LNCaP clone FGC (cell line): ENCODE results near the gene MEN1.

ENCODE experiments used
- DNase-seq: peaks from one replicate; pipeline ENCODE4 v3.0.0-alpha.2; 2011; ENCODE audit warnings: low read depth
- H3K4me3 ChIP-seq: 2 replicates; pipeline ENCODE4 v1.5.1; 2011; ENCODE audit warnings: mild to moderate bottlenecking, low read depth, low read length, control low read depth
- CTCF ChIP-seq: IDR thresholded peaks from 2 replicates; pipeline ENCODE4 v1.5.1; 2012; ENCODE audit warnings: mild to moderate bottlenecking; ENCODE audit not compliant: control insufficient read depth, insufficient read depth; ENCODE audit errors: extremely low read depth

Gene MEN1

GRCh38 chr11:64758330-64759079 lies 51.8 kb downstream of the MEN1 start:
- TF ChIP-seq CTCF: no peak
- H3K4me3 ChIP-seq: no peak overlapping the region
- DNase-seq: no peak

- TF ChIP-seq CTCF: no peak
- no peak overlapping the region for H3K4me3 ChIP-seq
- DNase-seq: no peak
These were observed 52.6 kb downstream of the MEN1 start for GRCh38 chr11:64757549-64758329.

DNA sequence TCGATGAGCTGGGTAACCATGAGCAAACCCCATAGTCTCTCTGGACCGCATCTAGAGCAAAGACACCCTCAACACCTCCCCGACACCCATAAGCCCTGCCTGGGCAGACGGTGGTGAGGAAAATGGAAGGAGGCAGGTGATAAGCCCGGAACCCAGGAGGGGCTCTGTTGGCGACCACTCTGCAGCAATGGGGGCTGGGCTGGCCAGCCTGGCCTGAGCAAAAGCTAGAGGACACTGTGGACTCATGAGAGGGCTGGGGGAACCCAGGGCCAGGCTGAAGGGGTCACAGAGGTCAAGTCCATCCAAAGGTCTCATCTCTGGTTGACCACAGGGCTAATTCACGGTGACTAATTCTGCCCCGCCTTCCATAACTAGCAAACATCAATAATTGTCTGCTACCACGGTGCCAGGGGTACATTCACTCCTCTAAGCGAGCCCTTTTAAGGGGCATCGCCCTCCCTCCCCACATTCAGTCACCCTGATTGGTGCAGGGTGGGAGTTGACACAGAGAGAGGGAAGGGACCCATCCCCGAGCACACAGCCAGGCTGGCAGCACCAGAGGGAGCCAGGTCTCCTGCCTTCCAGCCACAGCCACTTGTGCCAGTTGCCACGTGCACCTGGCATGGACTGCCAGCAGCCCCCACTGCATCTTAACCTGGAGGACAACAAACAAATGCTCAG lies 54.5 kb downstream of the MEN1 start:
- H3K4me3 ChIP-seq: no peak overlapping the region
- no peak for TF ChIP-seq CTCF
- no peak for DNase-seq

- H3K4me3 ChIP-seq: no peak overlapping the region
- TF ChIP-seq CTCF: no peak
- no peak for DNase-seq
These were observed 55.3 kb downstream of the MEN1 start for GRCh38 chr11:64754919-64755662.

DNA sequence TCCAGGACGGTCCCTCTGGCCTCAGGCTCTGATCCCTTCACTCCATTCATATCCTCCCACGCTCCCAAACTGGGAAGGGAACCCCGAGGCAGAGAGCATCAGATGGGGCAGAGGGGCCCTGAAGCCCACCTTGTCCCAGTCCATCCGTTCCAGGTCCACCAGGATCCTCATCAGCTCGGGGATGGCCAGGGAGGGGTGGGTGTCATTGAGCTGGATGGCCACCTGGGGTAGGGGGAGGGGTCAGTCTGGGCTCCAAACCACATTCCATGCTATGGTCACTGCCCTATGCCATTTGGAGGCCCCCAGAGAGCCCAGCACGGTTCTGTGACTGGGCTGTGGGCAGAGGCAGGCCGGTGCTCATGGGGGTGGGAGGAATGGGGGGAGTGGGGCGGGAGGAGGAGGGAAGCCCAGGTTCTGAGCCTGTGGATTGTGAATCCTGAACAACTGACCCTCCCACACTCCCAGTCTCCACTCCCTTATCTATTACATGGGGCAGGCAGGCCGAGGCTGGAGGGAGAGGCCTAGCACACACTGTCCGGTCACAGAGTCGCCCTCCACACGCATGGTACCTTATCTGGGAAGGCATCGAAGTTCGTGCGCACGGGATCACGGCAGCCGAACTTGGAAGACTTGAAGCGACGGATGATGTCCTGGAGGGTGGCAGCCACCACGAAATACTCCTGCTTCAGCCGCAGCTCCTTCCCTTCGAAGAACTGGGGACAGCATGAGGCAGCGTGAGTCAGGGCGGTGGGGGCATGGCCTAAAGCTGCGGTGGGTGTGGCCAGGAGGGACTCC lies 56.0 kb downstream of the MEN1 start:
- no peak for DNase-seq
- no peak overlapping the region for H3K4me3 ChIP-seq
- TF ChIP-seq CTCF: no peak
